Measurements from ENCODE around the gene MEF2C. TPM values are rescaled to one million over a fixed set of nuclear protein-coding genes. Genes with fewer than 3 reads are reported as not detected.

Gene MEF2C
- total and polyA plus RNA-seq, 2 experiments from 2014 or later, result 3.2 to 3.4 TPM

DNA sequence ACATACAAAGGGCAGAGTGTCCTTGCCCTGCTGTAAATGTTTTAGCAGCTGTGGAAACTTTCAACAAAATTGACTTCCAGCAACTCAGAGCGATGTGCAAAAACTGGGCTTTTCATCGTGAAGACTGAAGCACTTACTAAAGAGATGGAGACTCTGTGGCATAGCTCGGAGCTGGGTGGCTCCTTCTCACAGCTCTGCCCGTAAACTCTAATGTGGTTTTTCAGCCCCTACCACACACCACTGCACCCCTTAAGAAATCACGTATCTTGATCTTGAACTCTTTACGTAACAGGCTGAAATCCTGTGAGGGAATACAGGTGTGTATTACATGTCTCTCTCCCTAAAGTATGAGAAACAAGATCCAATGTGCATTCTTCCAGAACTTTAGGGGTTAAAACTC is 124.4 kb downstream of the MEF2C start:
- Histone ChIP-seq H4K20me1 (ENCODE audit: insufficient read depth) (no peaks in the 10 kb centered on the region), H3K79me2 (ENCODE audit: insufficient read depth) (no peaks in the 10 kb centered on the region), H3K4me2 (ENCODE audit: unreplicated experiment) (no peak overlapping the region), H3K9me3 (ENCODE audit: low read depth) (no peaks in the 10 kb centered on the region), H3K9me2 (ENCODE audit: insufficient read depth) (no peaks in the 10 kb centered on the region), H3K4me1 (ENCODE audit: insufficient read depth) (0 out of 2 replicates have a peak, but pooled peaks cover 7% of the 10 kb centered on the region), H2AFZ (no peak overlapping the region), H3K27ac (no peak overlapping the region), H3F3A (ENCODE audit: insufficient read depth) (no peaks in the 10 kb centered on the region), H3K36me3 (ENCODE audit: low read depth) (no peaks in the 10 kb centered on the region), H3K4me3 (no peak overlapping the region), H3K9ac (no peak overlapping the region), H3K27me3 (replicated peaks; ENCODE audit: insufficient read depth) (no peaks in the 10 kb centered on the region)
- in situ Hi-C loops (cut with MboI), result no loop called here
- WGBS, 2 experiments (ENCODE audit: low coverage in 1 of 2, low lambda C conversion rate in 2 of 2, missing lambda C conversion rate in 2 of 2), result 89 to 91% methylated on average over 6 of the region's 6 CpGs
- TF ChIP-seq EZH2phosphoT487 (IDR thresholded peaks at IDR 0.05; ENCODE audit: insufficient read depth, low read depth), result no peak
- no peak for TF ChIP-seq EZH2 (IDR thresholded peaks at IDR 0.05; ENCODE audit: insufficient read depth, poor library complexity, severe bottlenecking)
- DNase-seq, result no peak

DNA sequence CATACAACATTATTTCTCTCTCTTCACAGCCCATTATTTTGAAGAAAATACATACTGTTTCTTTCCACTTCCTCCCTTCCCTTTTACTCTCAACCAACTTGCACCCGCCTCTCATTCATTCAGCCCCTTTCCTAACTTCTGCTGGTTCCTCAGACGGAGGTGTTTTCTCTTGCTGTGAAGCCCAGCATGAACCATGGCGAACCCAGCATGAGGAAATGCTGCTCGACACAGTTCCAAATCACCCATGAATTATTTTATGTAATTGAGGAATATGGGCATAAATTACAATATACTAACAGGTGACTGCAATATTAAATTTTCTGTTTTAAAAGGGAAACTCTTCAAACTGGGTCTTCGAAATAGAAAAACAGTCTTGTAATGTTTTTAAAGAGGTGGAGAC is 124.8 kb downstream of the MEF2C start:
- H3K79me2 ChIP-seq (ENCODE audit: insufficient read depth), result no peaks in the 10 kb centered on the region
- TF ChIP-seq EZH2phosphoT487 (IDR thresholded peaks at IDR 0.05; ENCODE audit: insufficient read depth, low read depth) (no peak), EZH2 (IDR thresholded peaks at IDR 0.05; ENCODE audit: insufficient read depth, poor library complexity, severe bottlenecking) (no peak)
- H3K9me3 ChIP-seq (ENCODE audit: low read depth), result no peaks in the 10 kb centered on the region
- no peak for DNase-seq
- 90 to 91% methylated on average over 5 of the region's 5 CpGs for WGBS, 2 experiments (ENCODE audit: low coverage in 1 of 2, low lambda C conversion rate in 2 of 2, missing lambda C conversion rate in 2 of 2)
- H3K27ac ChIP-seq, result no peak overlapping the region
- H3K4me1 ChIP-seq (ENCODE audit: insufficient read depth), result 0 out of 2 replicates have a peak, but pooled peaks cover 7% of the 10 kb centered on the region
- no peak overlapping the region for H3K4me2 ChIP-seq (ENCODE audit: unreplicated experiment)
- H3K27me3 ChIP-seq (replicated peaks; ENCODE audit: insufficient read depth), result no peaks in the 10 kb centered on the region
- H3K9ac ChIP-seq, result no peak overlapping the region
- H3K4me3 ChIP-seq, result no peak overlapping the region
- in situ Hi-C loops (cut with MboI), result no loop called here
- no peak overlapping the region for H2AFZ ChIP-seq
- no peaks in the 10 kb centered on the region for H4K20me1 ChIP-seq (ENCODE audit: insufficient read depth)
- H3K36me3 ChIP-seq (ENCODE audit: low read depth), result no peaks in the 10 kb centered on the region
- no peaks in the 10 kb centered on the region for H3F3A ChIP-seq (ENCODE audit: insufficient read depth)
- no peaks in the 10 kb centered on the region for H3K9me2 ChIP-seq (ENCODE audit: insufficient read depth)

DNA sequence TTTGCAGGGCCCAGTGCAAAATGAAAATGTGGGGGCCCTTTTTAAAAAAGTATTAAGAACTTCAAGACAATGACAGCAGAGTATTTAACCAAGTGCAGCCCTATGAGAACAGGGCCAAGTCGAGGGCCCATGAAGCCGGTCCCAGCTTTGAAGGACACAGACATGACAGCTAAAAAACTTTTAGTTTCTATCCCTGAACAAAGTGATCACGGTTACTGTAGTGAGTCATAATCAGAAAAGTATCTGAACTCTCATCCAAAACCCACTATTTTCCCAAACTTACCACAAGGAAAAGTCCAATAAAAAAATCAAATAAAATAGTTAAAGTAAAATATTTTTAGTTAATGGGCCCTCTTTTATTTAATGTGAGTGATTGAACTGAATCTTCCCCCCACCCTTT is 126.0 kb downstream of the MEF2C start:
- Histone ChIP-seq H3K4me1 (ENCODE audit: insufficient read depth) (0 out of 2 replicates have a peak, but pooled peaks cover 7% of the 10 kb centered on the region), H3K9me3 (ENCODE audit: low read depth) (no peaks in the 10 kb centered on the region), H3K27ac (no peak overlapping the region), H3K36me3 (ENCODE audit: low read depth) (no peaks in the 10 kb centered on the region), H4K20me1 (ENCODE audit: insufficient read depth) (no peaks in the 10 kb centered on the region), H3F3A (ENCODE audit: insufficient read depth) (no peaks in the 10 kb centered on the region), H3K79me2 (ENCODE audit: insufficient read depth) (no peaks in the 10 kb centered on the region), H3K4me2 (ENCODE audit: unreplicated experiment) (no peak overlapping the region), H3K4me3 (no peak overlapping the region), H3K9ac (no peak overlapping the region), H3K9me2 (ENCODE audit: insufficient read depth) (no peaks in the 10 kb centered on the region), H2AFZ (no peak overlapping the region), H3K27me3 (replicated peaks; ENCODE audit: insufficient read depth) (no peaks in the 10 kb centered on the region)
- TF ChIP-seq EZH2phosphoT487 (IDR thresholded peaks at IDR 0.05; ENCODE audit: insufficient read depth, low read depth), result no peak
- TF ChIP-seq EZH2 (IDR thresholded peaks at IDR 0.05; ENCODE audit: insufficient read depth, poor library complexity, severe bottlenecking), result no peak
- no peak for DNase-seq
- in situ Hi-C loops (cut with MboI), result no loop called here
- 62% methylated on average over 3 of the region's 3 CpGs for WGBS, 2 experiments (ENCODE audit: low coverage in 1 of 2, low lambda C conversion rate in 2 of 2, missing lambda C conversion rate in 2 of 2)

DNA sequence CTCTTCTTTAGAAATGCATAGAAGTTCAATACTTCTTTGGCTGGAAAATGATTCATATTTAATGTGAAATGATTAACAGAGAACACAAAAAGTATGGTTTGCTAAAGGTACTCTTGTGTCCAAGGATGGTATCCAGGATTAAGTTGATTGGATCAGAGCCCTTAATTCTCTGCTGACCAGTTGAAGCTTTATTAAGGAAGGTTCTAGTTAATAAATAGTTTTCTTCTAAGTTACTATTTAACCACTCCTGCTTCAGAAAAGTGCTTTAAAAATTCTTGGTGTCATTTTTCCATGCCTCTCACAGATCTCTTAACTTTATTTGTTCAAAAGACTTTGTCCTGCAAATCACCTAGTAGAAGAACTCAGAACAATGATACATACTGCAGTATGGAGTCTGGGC is 134.3 kb downstream of the MEF2C start:
- in situ Hi-C loops (cut with MboI), result no loop called here
- H3K9ac ChIP-seq, result no peak overlapping the region
- peaks cover 2% of the 10 kb centered on the region; the same call in 1 of the 2 replicates for H3K4me1 ChIP-seq (ENCODE audit: insufficient read depth)
- TF ChIP-seq EZH2 (IDR thresholded peaks at IDR 0.05; ENCODE audit: insufficient read depth, poor library complexity, severe bottlenecking) (no peak), EZH2phosphoT487 (IDR thresholded peaks at IDR 0.05; ENCODE audit: insufficient read depth, low read depth) (no peak)
- no peak overlapping the region for H3K4me3 ChIP-seq
- H3K36me3 ChIP-seq (ENCODE audit: low read depth), result no peaks in the 10 kb centered on the region
- no peak overlapping the region for H3K4me2 ChIP-seq (ENCODE audit: unreplicated experiment)
- H3K27me3 ChIP-seq (replicated peaks; ENCODE audit: insufficient read depth), result no peaks in the 10 kb centered on the region
- no peak overlapping the region for H3K27ac ChIP-seq
- no peak for DNase-seq
- H4K20me1 ChIP-seq (ENCODE audit: insufficient read depth), result no peaks in the 10 kb centered on the region
- no peaks in the 10 kb centered on the region for H3K9me3 ChIP-seq (ENCODE audit: low read depth)
- H3K9me2 ChIP-seq (ENCODE audit: insufficient read depth), result 0 out of 2 replicates have a peak, but pooled peaks cover 3% of the 10 kb centered on the region
- H3F3A ChIP-seq (ENCODE audit: insufficient read depth), result no peaks in the 10 kb centered on the region
- H2AFZ ChIP-seq, result no peak overlapping the region
- no peaks in the 10 kb centered on the region for H3K79me2 ChIP-seq (ENCODE audit: insufficient read depth)

DNA sequence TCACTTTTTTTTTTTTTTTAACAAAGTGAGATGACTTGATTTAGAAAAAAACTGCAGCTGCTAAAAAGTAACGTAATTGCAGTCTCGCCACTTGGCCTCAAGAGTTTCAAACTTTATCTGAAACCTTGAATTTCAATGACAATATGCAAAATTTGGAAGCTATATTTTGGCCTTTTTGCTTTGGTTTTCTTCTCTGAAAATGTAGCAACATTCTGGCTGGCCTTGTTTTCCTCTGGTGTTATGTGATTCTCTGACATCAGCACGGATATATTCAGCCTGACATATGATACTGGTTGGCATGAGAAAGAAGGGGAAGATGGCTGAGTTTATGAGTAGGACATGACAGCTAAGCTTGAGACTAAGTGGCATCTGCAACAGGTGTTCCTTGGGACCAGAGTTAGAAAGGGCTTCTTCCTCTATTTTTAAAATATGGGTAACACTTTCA is 136.5 kb downstream of the MEF2C start:
- H2AFZ ChIP-seq, result no peak overlapping the region
- no peak overlapping the region for H3K27ac ChIP-seq
- in situ Hi-C loops (cut with MboI), result no loop called here
- no peaks in the 10 kb centered on the region for H3K79me2 ChIP-seq (ENCODE audit: insufficient read depth)
- H3K4me2 ChIP-seq (ENCODE audit: unreplicated experiment), result no peak overlapping the region
- H3K9ac ChIP-seq, result no peak overlapping the region
- WGBS, 2 experiments (ENCODE audit: low coverage in 1 of 2, low lambda C conversion rate in 2 of 2, missing lambda C conversion rate in 2 of 2), result 98 to 100% methylated on average over 3 of the region's 3 CpGs
- no peak for DNase-seq
- TF ChIP-seq EZH2 (IDR thresholded peaks at IDR 0.05; ENCODE audit: insufficient read depth, poor library complexity, severe bottlenecking) (no peak), EZH2phosphoT487 (IDR thresholded peaks at IDR 0.05; ENCODE audit: insufficient read depth, low read depth) (no peak)
- H3K9me2 ChIP-seq (ENCODE audit: insufficient read depth), result 0 out of 2 replicates have a peak, but pooled peaks cover 3% of the 10 kb centered on the region
- H3K9me3 ChIP-seq (ENCODE audit: low read depth), result no peaks in the 10 kb centered on the region
- no peaks in the 10 kb centered on the region for H4K20me1 ChIP-seq (ENCODE audit: insufficient read depth)
- no peaks in the 10 kb centered on the region for H3K27me3 ChIP-seq (replicated peaks; ENCODE audit: insufficient read depth)
- H3K4me3 ChIP-seq, result no peak overlapping the region
- H3K4me1 ChIP-seq (ENCODE audit: insufficient read depth), result peaks cover 7% of the 10 kb centered on the region
- no peaks in the 10 kb centered on the region for H3K36me3 ChIP-seq (ENCODE audit: low read depth)
- no peaks in the 10 kb centered on the region for H3F3A ChIP-seq (ENCODE audit: insufficient read depth)

Measured in GM23248 (cell line).